ENCODE measurements around the gene PEX10.

DNA sequence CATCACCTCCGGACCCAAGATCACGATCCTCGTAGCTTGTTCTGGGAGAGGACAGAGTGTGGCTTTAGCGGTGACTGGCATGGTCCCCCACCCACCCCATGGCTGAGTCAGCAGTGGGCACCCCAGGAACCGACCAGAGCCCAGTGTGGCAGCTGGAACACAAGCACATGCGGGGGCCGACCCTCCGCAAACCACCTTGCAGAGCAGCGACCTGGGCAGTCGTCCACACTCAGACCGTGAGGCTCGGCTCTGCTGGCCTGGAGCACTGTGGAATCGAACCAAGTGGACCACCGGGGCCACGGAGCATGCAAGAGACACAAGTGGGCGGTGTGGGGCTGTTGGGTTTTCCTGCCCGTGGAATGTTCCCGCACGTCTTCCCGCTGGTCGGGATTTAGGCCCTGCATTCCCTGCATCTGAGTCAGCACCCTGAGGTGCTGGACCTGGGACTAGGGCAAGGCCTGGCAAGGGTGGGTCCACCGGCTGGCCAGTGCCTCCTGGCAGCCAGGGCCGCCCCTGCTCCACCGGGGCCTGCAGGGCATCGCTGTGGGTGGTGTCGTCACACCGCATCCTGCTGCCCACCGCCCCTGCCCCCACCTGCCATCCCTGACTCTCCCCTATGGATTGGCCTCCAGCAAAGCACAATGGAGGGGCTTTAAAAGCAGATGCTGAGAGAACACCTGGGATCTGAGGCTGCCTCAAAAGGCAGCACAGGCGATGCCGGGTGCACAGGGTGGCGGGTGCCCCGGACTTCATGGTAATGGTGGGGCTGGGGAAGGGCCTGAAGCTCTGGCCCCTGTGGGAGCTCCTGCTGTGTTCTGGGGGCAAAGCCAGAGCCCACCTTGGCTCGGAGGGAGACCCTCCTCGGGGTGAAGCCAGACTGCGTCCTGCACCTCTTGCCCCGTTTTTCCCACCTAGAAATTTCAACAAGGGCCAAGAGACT is 39.5 kb downstream of the PEX10 start:
- TF ChIP-seq, protein P1, sequence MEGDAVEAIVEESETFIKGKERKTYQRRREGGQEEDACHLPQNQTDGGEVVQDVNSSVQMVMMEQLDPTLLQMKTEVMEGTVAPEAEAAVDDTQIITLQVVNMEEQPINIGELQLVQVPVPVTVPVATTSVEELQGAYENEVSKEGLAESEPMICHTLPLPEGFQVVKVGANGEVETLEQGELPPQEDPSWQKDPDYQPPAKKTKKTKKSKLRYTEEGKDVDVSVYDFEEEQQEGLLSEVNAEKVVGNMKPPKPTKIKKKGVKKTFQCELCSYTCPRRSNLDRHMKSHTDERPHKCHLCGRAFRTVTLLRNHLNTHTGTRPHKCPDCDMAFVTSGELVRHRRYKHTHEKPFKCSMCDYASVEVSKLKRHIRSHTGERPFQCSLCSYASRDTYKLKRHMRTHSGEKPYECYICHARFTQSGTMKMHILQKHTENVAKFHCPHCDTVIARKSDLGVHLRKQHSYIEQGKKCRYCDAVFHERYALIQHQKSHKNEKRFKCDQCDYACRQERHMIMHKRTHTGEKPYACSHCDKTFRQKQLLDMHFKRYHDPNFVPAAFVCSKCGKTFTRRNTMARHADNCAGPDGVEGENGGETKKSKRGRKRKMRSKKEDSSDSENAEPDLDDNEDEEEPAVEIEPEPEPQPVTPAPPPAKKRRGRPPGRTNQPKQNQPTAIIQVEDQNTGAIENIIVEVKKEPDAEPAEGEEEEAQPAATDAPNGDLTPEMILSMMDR (IDR thresholded peaks at IDR 0.05) = no peak
- no peak for TF ChIP-seq POLR2AphosphoS5 (IDR thresholded peaks at IDR 0.05)
